ENCODE measurements around the gene MITF.

The MITF gene

DNA sequence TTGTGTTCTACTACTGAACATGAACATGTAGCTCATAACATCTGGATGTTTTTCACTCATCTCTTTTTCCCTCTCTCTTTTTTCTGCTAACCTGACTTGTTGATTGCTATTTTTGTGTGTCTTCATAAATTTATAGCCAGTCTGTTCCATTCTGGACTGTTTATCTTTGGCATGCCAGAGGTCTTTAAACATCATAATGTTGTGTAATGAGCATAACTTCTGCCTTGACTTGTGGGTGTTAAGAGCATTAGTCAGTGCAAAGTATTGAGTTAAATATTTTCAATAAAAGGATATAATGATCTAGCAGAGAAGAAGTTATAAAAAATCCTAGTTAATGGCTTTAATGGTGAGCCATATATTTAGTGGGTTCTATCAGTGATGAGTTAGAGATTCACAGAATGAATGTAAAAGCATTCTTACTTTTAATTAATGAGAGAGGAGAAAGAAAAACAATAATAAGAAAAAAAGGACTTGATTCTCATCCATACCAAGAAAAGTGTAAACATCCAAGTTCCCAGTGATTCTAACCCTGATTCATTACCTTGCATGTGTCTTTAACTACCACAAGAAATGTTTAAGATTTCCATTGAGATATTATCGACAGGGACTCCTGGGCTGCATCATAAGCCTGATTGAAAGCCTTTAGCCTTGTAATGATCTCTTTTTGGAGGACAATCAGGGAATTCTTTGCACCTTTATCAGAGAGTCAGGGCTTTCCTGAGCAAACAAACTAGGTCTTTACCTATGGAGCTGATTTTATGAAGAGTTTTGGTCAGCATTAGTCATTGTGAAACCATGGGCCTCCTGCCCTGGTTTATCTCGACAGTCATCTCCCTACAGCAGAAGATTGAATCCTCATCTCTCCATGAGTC, 22.9 kb downstream of the MITF start:
- peak; percentile 94 for DNase-seq (ENCODE audit: low read depth)

GRCh38 chr3:69762768-69763229, 23.5 kb downstream of the MITF start:
- DNase-seq (ENCODE audit: low read depth), result no peak

DNA sequence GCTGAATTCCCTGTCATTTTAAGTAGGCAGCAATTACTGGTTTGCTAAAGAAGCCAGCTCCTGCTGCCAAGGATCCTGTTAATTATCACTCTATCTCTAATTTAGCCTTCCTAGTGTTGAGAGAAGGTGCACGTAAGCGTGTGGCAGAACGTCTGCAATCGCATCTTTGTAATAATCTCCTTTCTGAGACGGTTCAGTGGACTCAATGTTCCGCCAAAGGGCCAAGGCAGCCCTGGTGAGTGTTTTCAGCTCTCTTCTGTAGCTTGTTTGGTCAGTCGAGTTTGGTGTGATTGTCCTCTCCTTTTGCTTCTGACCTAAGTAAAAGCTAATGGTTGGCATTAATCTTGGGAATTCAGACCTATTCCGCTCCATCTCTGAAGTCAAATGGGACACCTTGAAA, 24.2 kb downstream of the MITF start:
- no peak for DNase-seq (ENCODE audit: low read depth)

DNA sequence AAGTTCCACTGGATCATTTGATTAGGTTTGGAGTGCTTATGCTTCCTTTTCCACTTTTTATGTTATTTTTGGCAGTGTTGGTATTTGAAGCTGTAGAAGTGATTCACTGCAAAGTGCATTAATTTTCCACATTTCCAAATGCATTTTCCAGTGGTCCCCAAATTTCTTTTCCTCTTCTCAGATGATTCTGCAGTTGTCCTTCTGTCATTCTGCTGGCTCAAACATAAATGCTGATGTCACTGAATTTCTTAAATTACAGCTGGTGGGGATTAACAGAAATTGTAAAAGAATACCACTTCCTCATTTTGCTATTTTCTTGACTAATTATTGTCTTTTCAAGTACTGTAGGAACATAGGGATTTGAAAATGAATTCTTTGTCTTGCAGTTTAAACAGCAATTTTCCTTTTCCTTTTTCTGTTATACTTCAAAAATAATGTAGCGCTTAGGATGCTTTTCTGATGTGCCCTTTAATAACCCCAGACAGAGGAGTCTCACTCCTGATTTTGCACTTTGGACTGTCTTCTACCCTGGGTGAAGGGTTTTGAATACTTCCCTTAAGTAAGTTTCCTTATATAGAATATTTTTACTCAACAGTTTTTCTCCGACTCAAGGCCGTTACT, 25.0 kb downstream of the MITF start:
- DNase-seq (ENCODE audit: low read depth), result no peak

DNA sequence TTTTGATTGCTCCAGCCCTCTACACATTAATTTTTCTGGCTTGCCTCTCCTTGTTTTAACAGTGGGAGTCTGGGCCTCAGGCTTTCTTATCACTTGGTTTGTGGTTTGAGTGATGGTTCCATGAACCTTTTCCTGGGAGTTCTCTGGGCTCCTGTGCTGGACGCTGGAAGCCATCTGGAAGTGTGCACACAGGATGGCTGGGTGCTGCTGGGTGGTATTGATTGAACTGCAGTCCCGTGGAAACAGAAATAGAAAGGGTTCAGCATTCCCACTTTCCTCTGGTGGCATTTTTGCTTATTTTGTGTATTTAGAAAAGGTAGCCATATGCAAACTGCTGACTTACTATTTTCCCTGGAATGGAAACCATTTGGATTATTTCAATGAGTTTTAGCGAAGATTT, 25.6 kb downstream of the MITF start:
- peak; percentile 81 for DNase-seq (ENCODE audit: low read depth)

DNA sequence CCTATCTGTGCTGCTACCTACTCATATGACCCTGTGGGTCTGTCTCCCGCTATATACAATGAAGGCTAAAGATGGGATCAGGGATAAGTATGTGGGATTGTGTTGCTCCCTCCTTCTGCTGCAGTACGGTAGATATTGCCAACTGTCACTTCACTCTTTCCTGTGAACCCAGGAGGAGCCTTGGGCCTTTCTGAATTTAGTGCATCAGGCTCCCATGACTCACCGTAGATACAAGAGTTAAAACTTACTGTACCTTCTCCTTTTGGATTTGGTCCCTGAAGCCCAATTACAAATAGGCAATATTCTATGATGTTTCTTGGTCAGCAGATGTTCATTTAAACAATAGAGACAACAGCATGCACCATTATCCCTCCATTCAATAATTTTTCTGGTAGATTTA, 27.4 kb downstream of the MITF start:
- no peak for DNase-seq (ENCODE audit: low read depth)

GRCh38 chr3:69767571-69767970, 28.3 kb downstream of the MITF start:
- no peak for DNase-seq (ENCODE audit: low read depth)

GRCh38 chr3:69768438-69768837, 29.2 kb downstream of the MITF start:
- no peak for DNase-seq (ENCODE audit: low read depth)

- peak; percentile 47 for DNase-seq (ENCODE audit: low read depth)
These were observed 31.0 kb downstream of the MITF start for GRCh38 chr3:69770219-69770618.

DNA sequence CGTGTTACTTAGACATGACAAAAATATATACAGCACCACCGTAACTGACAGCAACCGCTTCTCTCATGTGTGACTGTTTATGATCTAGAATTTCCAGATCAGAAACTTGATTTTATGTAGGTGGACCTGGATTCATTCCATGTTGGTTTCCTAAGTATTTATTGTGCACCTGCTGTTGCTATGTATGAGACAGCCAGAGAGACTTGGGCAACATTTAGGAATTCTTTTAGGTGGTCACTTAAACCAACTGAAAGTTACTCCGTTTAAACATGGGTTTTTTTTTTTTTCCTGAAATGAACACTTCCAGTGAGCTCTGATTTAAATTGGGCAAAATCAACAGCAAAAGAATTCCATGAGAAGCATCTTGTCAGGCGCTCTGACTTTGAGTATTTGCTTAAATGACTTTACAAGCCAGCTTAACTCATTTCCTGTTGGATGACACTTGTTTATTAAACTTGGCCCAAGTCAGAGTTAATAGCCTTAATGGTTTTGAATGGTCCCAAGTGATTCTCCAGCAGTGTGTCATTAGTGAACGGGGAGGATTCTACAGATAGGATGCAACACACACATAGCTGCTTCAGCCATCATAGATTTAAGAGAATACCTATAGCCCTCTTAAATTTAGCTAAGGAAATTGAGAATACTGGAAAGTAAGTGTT, 31.8 kb downstream of the MITF start:
- DNase-seq (ENCODE audit: low read depth), result peak; percentile 28

- DNase-seq (ENCODE audit: low read depth), result no peak
These were observed 33.0 kb downstream of the MITF start for GRCh38 chr3:69772152-69772867.

- DNase-seq (ENCODE audit: low read depth), result no peak
These were observed 34.8 kb downstream of the MITF start for GRCh38 chr3:69774029-69774428.

GRCh38 chr3:69775751-69776150, 36.5 kb downstream of the MITF start:
- DNase-seq (ENCODE audit: low read depth), result no peak

DNA sequence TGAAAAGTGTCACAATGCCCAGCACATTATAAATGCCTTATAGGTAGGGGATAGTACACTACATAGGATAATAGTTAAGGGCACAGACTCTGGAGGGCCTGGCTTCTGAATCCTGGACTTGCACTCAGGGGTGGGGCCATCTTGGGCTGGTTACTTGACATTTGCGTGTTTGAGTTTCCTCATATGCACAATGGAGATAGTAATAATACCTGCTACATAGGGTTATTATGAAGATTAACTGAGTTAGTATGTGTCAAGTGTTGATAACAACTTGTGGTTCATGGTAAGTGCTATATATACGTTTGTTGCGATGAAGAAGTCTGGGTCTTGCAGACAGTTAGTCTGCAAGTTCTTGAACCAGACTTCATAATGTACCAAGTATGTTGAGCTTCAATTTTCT, 37.0 kb downstream of the MITF start:
- no peak for DNase-seq (ENCODE audit: low read depth)

- no peak for DNase-seq (ENCODE audit: low read depth)
These were observed 37.8 kb downstream of the MITF start for GRCh38 chr3:69776920-69777581.

GRCh38 chr3:69777582-69777967, 38.3 kb downstream of the MITF start:
- DNase-seq (ENCODE audit: low read depth), result no peak

GRCh38 chr3:69781593-69781992, 42.3 kb downstream of the MITF start:
- no peak for DNase-seq (ENCODE audit: low read depth)

- peak; percentile 83 for DNase-seq (ENCODE audit: low read depth)
These were observed 45.8 kb downstream of the MITF start for GRCh38 chr3:69784954-69785514.

DNA sequence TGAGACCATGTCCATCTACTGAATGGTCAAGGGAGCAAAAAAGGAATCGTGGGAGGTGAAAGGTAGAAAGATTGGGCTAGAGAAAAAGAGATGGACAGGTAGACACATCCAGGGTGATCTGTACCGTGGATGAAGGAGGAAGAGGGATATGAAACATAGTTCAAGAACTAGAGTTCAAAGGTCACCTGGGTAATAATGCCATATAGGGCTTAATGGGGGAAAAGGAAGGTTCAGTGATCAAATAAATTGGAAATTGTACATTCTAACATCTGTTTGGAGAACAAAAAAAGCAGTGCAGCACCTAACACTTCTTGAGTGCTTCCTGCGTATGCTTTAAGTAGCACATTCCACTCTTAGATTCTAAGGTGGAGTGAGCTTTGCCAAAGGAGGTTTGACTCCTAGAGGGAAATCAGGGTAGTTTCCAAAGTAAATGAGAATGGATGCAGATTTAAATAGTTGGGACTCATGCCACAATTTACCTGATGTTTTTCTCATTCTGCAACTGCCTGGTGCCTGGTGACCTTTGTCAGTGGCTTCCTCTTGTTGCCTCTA, 46.6 kb downstream of the MITF start:
- no peak for DNase-seq (ENCODE audit: low read depth)

GRCh38 chr3:69786854-69787253, 47.6 kb downstream of the MITF start:
- no peak for DNase-seq (ENCODE audit: low read depth)

Measured in amniotic epithelial cell (primary cell).